GM12878 (cell line): ENCODE data around the gene OAF. TPM values are rescaled to one million over a fixed set of nuclear protein-coding genes. Genes with fewer than 3 reads are reported as not detected.

ENCODE experiments used
- ATAC-seq: fragments of 200-7000 bp; cut with Tn5 transposase; 3 replicates; pipeline ENCODE4 v1.9.1; 2020; ENCODE audit warnings: mild to moderate bottlenecking, moderate library complexity
- BruUV-seq: library from RNA; stranded (reverse); fragments of 400-500 nt; replicated peaks from 2 replicates; lab custom pipeline; 2021; lab: Mats Ljungman, UMichigan
- CTCF ChIA-PET: fragments of 300-600 bp; sonication (Branson Sonifier 250); formaldehyde crosslinking; extraction: SDS; loops from one replicate; lab custom pipeline; 2021; ENCODE audit warnings: inconsistent platforms; lab: Yijun Ruan, JAX
- POLR2A ChIA-PET: fragments of 350-600 bp; formaldehyde crosslinking; extraction: SDS; loops from one replicate; lab custom pipeline; 2021; ENCODE audit warnings: inconsistent platforms; lab: Charles Lee
- RAD21 ChIA-PET: fragments of 300-600 bp; sonication (Branson Sonifier 250); formaldehyde crosslinking; loops from one replicate; lab custom pipeline; 2023; ENCODE audit warnings: antibody characterized with exemption; ENCODE audit not compliant: unreplicated experiment; lab: Charles Lee
- SMC1A ChIA-PET: fragments of 300-600 bp; sonication (Branson Sonifier 250); formaldehyde crosslinking; loops from one replicate; lab custom pipeline; 2023; ENCODE audit not compliant: unreplicated experiment, uncharacterized antibody; lab: Charles Lee
- DNase-seq: peaks from one replicate; pipeline ENCODE4 v3.0.0-alpha.2; 2011; ENCODE audit warnings: low read depth, low spot score
- FAIRE-seq: peaks from 3 replicates; lab custom pipeline; 2011; peaks lifted over from hg19 to GRCh38; lab: Jason Lieb, UNC
- H2AFZ ChIP-seq: 2 replicates; pipeline ENCODE4 v1.6.0; 2011; ENCODE audit warnings: low read depth, low read length, control low read depth; ENCODE audit not compliant: control insufficient read depth
- H3K27ac ChIP-seq: 2 replicates; pipeline ENCODE4 v1.5.1; 2011; ENCODE audit warnings: control low read depth; ENCODE audit not compliant: control insufficient read depth, insufficient read depth
- H3K27me3 ChIP-seq, 2 experiments: replicated peaks in 1 of 2; 2 replicates each; pipeline versions ENCODE4 v1.6.0 to v1.6.1; 2011; ENCODE audit warnings: low read length in 1 of 2; ENCODE audit not compliant: control insufficient read depth in 2 of 2, insufficient read depth in 2 of 2
- H3K36me3 ChIP-seq, 2 experiments: 2 replicates each; pipeline ENCODE4 v1.5.1; 2011; ENCODE audit warnings: low read length in 1 of 2; ENCODE audit not compliant: control insufficient read depth in 2 of 2, insufficient read depth in 2 of 2
- H3K4me1 ChIP-seq: 2 replicates; pipeline ENCODE4 v1.6.1; 2011; ENCODE audit warnings: mild to moderate bottlenecking, low read length, moderate library complexity, mixed read lengths; ENCODE audit not compliant: control insufficient read depth, insufficient read depth
- H3K4me2 ChIP-seq: 2 replicates; pipeline ENCODE4 v1.6.0; 2011; ENCODE audit warnings: control low read depth; ENCODE audit not compliant: control insufficient read depth, insufficient read depth
- H3K4me3 ChIP-seq: fragments of 200-600 bp; sonication (generic); 2 replicates; pipeline ENCODE4 v1.5.1; 2016
- H3K79me2 ChIP-seq: 2 replicates; pipeline ENCODE4 v1.6.0; 2011; ENCODE audit warnings: low read length; ENCODE audit not compliant: control insufficient read depth, insufficient read depth
- H3K9ac ChIP-seq: 2 replicates; pipeline ENCODE4 v1.8.0; 2011; ENCODE audit warnings: low read length, control low read depth, mixed read lengths; ENCODE audit not compliant: control insufficient read depth, insufficient read depth
- H3K9me3 ChIP-seq: replicated peaks from 3 replicates; pipeline ENCODE4 v1.5.1; 2011; ENCODE audit warnings: mild to moderate bottlenecking, low read length; ENCODE audit not compliant: control insufficient read depth, insufficient read depth
- H4K20me1 ChIP-seq: 2 replicates; pipeline ENCODE4 v1.6.0; 2011; ENCODE audit not compliant: control insufficient read depth, insufficient read depth
- CHD2 ChIP-seq: IDR thresholded peaks from 2 replicates; pipeline ENCODE4 v1.6.1; 2011; ENCODE audit warnings: low read depth, low read length, improper control_type of control experiment, borderline replicate concordance
- CHD4 ChIP-seq: fragments of 200-600 bp; sonication (generic); IDR thresholded peaks from 2 replicates; pipeline ENCODE4 v1.6.1; 2016; ENCODE audit warnings: mild to moderate bottlenecking
- MEF2A ChIP-seq: IDR thresholded peaks from 2 replicates; pipeline ENCODE4 v1.6.1; 2011; ENCODE audit warnings: low read depth, mild to moderate bottlenecking, low read length, moderate library complexity; ENCODE audit not compliant: insufficient read depth
- MTA3 ChIP-seq: IDR thresholded peaks from 2 replicates; pipeline ENCODE4 v1.6.1; 2012; ENCODE audit warnings: low read length, inconsistent platforms, borderline replicate concordance
- POLR2AphosphoS5 ChIP-seq: IDR thresholded peaks from 2 replicates; pipeline ENCODE4 v1.6.1; 2011; ENCODE audit warnings: mild to moderate bottlenecking, low read length, inconsistent platforms
- YBX1 ChIP-seq: fragments of 450-650 bp; IDR thresholded peaks from 2 replicates; pipeline ENCODE4 v1.6.1; 2016; ENCODE audit warnings: antibody characterized with exemption
- ZNF217 ChIP-seq: fragments of 450-650 bp; IDR thresholded peaks from 2 replicates; pipeline ENCODE4 v1.6.1; 2017; ENCODE audit warnings: antibody characterized with exemption, mild to moderate bottlenecking
- WGBS: methylation state at CpG from one replicate; pipeline ENCODE4 v1.1.6; 2016; ENCODE audit warnings: low lambda C conversion rate; ENCODE audit not compliant: insufficient replicate concordance, insufficient coverage; ENCODE audit errors: missing lambda C conversion rate; 5-methylcytosine and 5-hydroxymethylcytosine counted together
- in situ Hi-C: fragments of 300-500 bp; cut with MboI; formaldehyde crosslinking; loops from 9 replicates; pipeline ENCODE4 v1.14.3; 2018; ENCODE audit warnings: mixed read lengths
- intact Hi-C: fragments of 100-400 bp; cut with micrococcal nuclease; formaldehyde crosslinking; loops from one replicate; pipeline ENCODE4 v1.14.2; 2022; ENCODE audit not compliant: unreplicated experiment
- polyA plus RNA-seq, 11 experiments: library from polyadenylated mRNA; depleted of rRNA in 4 of 11; unstranded in 6 of 11; stranded (reverse) in 5 of 11; fragments of >200 nt; fragmentation: Nextera tagmentation in 4 of 11; fragmentation: Illumina TruSeq in 1 of 11; extraction: Ambion mirVana in 4 of 11; extraction: Trizol in 1 of 11; gene quantifications; 1 replicate in 1 of 11; 2 replicates in 10 of 11; pipeline versions ENCODE4 v1.2.1 to v1.2.3, GENCODE V29; 2011 to 2016; ENCODE audit warnings: inconsistent platforms in 2 of 11, missing spikeins in 2 of 11, low read depth in 1 of 11
- total RNA-seq, 4 experiments: library from RNA; depleted of rRNA in 3 of 4; stranded (reverse); fragments of >200 nt in 3 of 4; fragmentation: Illumina TruSeq in 1 of 4; extraction: Trizol in 1 of 4; gene quantifications; 2 replicates each; pipeline versions ENCODE4 v1.2.1 to v1.2.3, GENCODE V29; 2013 to 2021
- TF ChIP-seq, protein P1 (sequence below): fragments of 450-650 bp; IDR thresholded peaks from 2 replicates; pipeline ENCODE4 v1.6.1; 2017; ENCODE audit warnings: low read depth, mild to moderate bottlenecking, moderate library complexity

The OAF gene
- total and polyA plus RNA-seq, 10 of the 15 experiments (the other 5 are each of a cell fraction or from before 2014, with no cell fraction given) = 0.10 to 4.7 (median 1.1) TPM

DNA sequence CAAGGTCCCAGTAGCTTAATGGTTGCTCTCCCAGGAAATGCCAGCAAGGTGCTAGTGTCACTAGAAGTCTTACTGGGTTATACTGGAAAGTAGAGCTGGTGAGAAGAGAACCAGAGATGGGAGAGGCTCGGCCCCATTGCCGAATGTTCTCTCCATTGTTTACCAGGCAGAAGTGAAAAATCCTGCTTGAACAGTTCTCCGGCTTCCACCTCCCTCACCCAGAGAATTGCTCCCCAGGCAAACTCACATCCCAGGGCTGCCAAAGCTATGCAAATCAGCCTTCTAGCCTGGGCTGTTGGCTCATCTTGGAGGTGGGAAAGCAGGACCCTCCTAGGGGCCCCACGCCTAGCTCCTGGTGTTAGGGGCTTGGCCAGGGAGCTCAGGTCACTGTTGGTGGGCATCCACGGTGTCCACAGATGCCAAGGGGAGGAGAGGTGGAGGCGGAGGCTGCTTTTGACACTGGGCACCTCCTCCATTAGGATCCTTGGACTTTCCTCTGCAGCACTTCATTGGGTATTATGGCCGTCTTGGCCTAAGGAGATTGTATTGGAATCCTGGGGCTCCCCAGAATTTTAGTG, 49.2 kb downstream of the OAF start:
- BruUV-seq = no TSS peak
- Histone ChIP-seq H3K9me3 (no peaks in the 10 kb centered on the region), H3K4me2 (no peak overlapping the region), H3K27me3 (peaks cover 0 to 7% of the 10 kb centered on the region in 2 experiments; a peak in 3 of 4 replicates), H3K4me3 (no peak overlapping the region), H3K27ac (no peak overlapping the region), H3K4me1 (peaks cover 4% of the 10 kb centered on the region), H2AFZ (no peak overlapping the region), H3K79me2 (no peaks in the 10 kb centered on the region), H3K9ac (no peak overlapping the region), H3K36me3 (no peaks in the 10 kb centered on the region), H4K20me1 (no peaks in the 10 kb centered on the region)
- no peak for FAIRE-seq
- intact Hi-C loops = no loop called here
- TF ChIP-seq CHD4 (no peak), MEF2A (no peak), POLR2AphosphoS5 (no peak), CHD2 (no peak), YBX1 (no peak), MTA3 (no peak), ZNF217 (no peak)
- TF ChIP-seq, protein P1, sequence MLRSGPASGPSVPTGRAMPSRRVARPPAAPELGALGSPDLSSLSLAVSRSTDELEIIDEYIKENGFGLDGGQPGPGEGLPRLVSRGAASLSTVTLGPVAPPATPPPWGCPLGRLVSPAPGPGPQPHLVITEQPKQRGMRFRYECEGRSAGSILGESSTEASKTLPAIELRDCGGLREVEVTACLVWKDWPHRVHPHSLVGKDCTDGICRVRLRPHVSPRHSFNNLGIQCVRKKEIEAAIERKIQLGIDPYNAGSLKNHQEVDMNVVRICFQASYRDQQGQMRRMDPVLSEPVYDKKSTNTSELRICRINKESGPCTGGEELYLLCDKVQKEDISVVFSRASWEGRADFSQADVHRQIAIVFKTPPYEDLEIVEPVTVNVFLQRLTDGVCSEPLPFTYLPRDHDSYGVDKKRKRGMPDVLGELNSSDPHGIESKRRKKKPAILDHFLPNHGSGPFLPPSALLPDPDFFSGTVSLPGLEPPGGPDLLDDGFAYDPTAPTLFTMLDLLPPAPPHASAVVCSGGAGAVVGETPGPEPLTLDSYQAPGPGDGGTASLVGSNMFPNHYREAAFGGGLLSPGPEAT = no peak
- no peak for ATAC-seq
- RAD21 ChIA-PET = interaction anchor here (1.4 kb wide), 1 partner anchor 41 kb away, joined by 5 read pairs; no protein-coding TSS in a partner anchor
- WGBS = 22% methylated on average over 7 of the region's 7 CpGs
- in situ Hi-C loops = no loop called here
- SMC1A ChIA-PET = interaction anchor here (1.1 to 2.9 kb wide), 3 partner anchors 12 to 41 kb away, joined by 3 to 10 read pairs (median 5); no protein-coding TSS in a partner anchor
- POLR2A ChIA-PET = interaction anchor here (1.2 kb wide), 1 partner anchor 16 kb away, joined by 4 read pairs; no protein-coding TSS in a partner anchor
- CTCF ChIA-PET = interaction anchor here (1.0 to 21.3 kb wide), 4 partner anchors 9 to 42 kb away, joined by 3 to 296 read pairs (median 6); no protein-coding TSS in a partner anchor
- DNase-seq = no peak
